ENCODE results near the gene CD34.
"Not testable (repeated sequence)": the region's sequence is repeated elsewhere in the genome, so short reads cannot be mapped to it uniquely, and the experiment has no call there.

The CD34 gene

GRCh38 chr1:207946756-207947155, 35.8 kb upstream of the CD34 start:
- TF ChIP-seq CTCF (IDR thresholded peaks at IDR 0.05; ENCODE audit: control insufficient read depth, extremely low read depth, insufficient read depth): no peak
- no peak overlapping the region for H3K4me3 ChIP-seq (ENCODE audit: low read depth, low read length)
- DNase-seq (ENCODE audit: low read depth): peak; percentile 41

GRCh38 chr1:207944571-207944970, 33.6 kb upstream of the CD34 start:
- no peak overlapping the region for H3K4me3 ChIP-seq (ENCODE audit: low read depth, low read length)
- no peak for DNase-seq (ENCODE audit: low read depth)

GRCh38 chr1:207942337-207942741, 31.4 kb upstream of the CD34 start:
- not testable (repeated sequence) for DNase-seq (ENCODE audit: low read depth); H3K4me3 ChIP-seq (ENCODE audit: low read depth, low read length)

More at GRCh38 chr1:207944571-207944970, 33.6 kb upstream of the CD34 start:
- TF ChIP-seq CTCF (IDR thresholded peaks at IDR 0.05; ENCODE audit: control insufficient read depth, extremely low read depth, insufficient read depth): no peak

GRCh38 chr1:207941665-207942064, 30.7 kb upstream of the CD34 start:
- TF ChIP-seq CTCF (IDR thresholded peaks at IDR 0.05; ENCODE audit: control insufficient read depth, extremely low read depth, insufficient read depth): no peak
- H3K4me3 ChIP-seq (ENCODE audit: low read depth, low read length): no peak overlapping the region
- no peak for DNase-seq (ENCODE audit: low read depth)

- no peak for DNase-seq (ENCODE audit: low read depth)
- TF ChIP-seq CTCF (IDR thresholded peaks at IDR 0.05; ENCODE audit: control insufficient read depth, extremely low read depth, insufficient read depth): no peak
Observed at GRCh38 chr1:207938016-207938415, 27.1 kb upstream of the CD34 start.

GRCh38 chr1:207937204-207937603, 26.3 kb upstream of the CD34 start:
- no peak for TF ChIP-seq CTCF (IDR thresholded peaks at IDR 0.05; ENCODE audit: control insufficient read depth, extremely low read depth, insufficient read depth)
- DNase-seq (ENCODE audit: low read depth): no peak
- no peak overlapping the region for H3K4me3 ChIP-seq (ENCODE audit: low read depth, low read length)

More at GRCh38 chr1:207938016-207938415, 27.1 kb upstream of the CD34 start:
- no peak overlapping the region for H3K4me3 ChIP-seq (ENCODE audit: low read depth, low read length)

GRCh38 chr1:207935166-207935583, 24.2 kb upstream of the CD34 start:
- no peak for TF ChIP-seq CTCF (IDR thresholded peaks at IDR 0.05; ENCODE audit: control insufficient read depth, extremely low read depth, insufficient read depth)
- DNase-seq (ENCODE audit: low read depth): no peak
- H3K4me3 ChIP-seq (ENCODE audit: low read depth, low read length): no peak overlapping the region

All from LNCaP clone FGC (cell line).